ENCODE measurements around the gene LDAH.

- TF ChIP-seq CTCF (IDR thresholded peaks at IDR 0.05) (no peak), POLR2A (IDR thresholded peaks at IDR 0.05) (no peak), EP300 (IDR thresholded peaks at IDR 0.05; ENCODE audit: low read depth) (no peak)
These were observed 169.0 kb downstream of the LDAH start for GRCh38 chr2:20653695-20654534.
